GM12864 (cell line): ENCODE data around the gene KIF16B.

Experiments used
- DNase-seq: peaks from one replicate; pipeline ENCODE4 v3.0.0-alpha.2; 2011; ENCODE audit warnings: low read depth
- H3K4me3 ChIP-seq: 2 replicates; pipeline ENCODE4 v1.5.1; 2011; ENCODE audit warnings: mild to moderate bottlenecking, low read depth, low read length, control low read depth
- CTCF ChIP-seq: IDR thresholded peaks from 2 replicates; pipeline ENCODE4 v1.5.1; 2011; ENCODE audit warnings: low read depth, mild to moderate bottlenecking, moderate library complexity, low read length, control low read depth, inconsistent platforms; ENCODE audit errors: missing control alignments

Gene KIF16B

GRCh38 chr20:16491294-16491905 lies 81.8 kb downstream of the KIF16B start:
- H3K4me3 ChIP-seq, result no peak overlapping the region
- no peak for DNase-seq
- TF ChIP-seq CTCF, result no peak

GRCh38 chr20:16490696-16491095 lies 82.6 kb downstream of the KIF16B start:
- DNase-seq, result no peak
- TF ChIP-seq CTCF, result no peak
- H3K4me3 ChIP-seq, result no peak overlapping the region

GRCh38 chr20:16488616-16489015 lies 84.6 kb downstream of the KIF16B start:
- TF ChIP-seq CTCF, result no peak
- DNase-seq, result no peak
- no peak overlapping the region for H3K4me3 ChIP-seq

- DNase-seq, result no peak
- no peak for TF ChIP-seq CTCF
- H3K4me3 ChIP-seq, result no peak overlapping the region
These were observed 85.2 kb downstream of the KIF16B start for GRCh38 chr20:16488086-16488485.

- TF ChIP-seq CTCF, result no peak
- no peak overlapping the region for H3K4me3 ChIP-seq
- DNase-seq, result no peak
These were observed 86.7 kb downstream of the KIF16B start for GRCh38 chr20:16486532-16486931.

- no peak for TF ChIP-seq CTCF
- DNase-seq, result no peak
- no peak overlapping the region for H3K4me3 ChIP-seq
These were observed 87.8 kb downstream of the KIF16B start for GRCh38 chr20:16485401-16485800.

- no peak for TF ChIP-seq CTCF
- H3K4me3 ChIP-seq, result no peak overlapping the region
- DNase-seq, result no peak
These were observed 90.2 kb downstream of the KIF16B start for GRCh38 chr20:16483024-16483423.
